Mesothelial cell of epicardium (in vitro differentiated cells): Measurements from ENCODE around the gene WDR64. TPM values are rescaled to one million over a fixed set of nuclear protein-coding genes. Genes with fewer than 3 reads are reported as not detected.

Experiments used
- DNase-seq, 2 experiments: peaks; one replicate each; pipeline ENCODE4 v3.0.0; 2021; ENCODE audit warnings: low spot score in 2 of 2; ENCODE audit not compliant: unreplicated experiment in 2 of 2
- H3K27ac Mint-ChIP-seq: 2 replicates; pipeline ENCODE4 v1.8.0; 2021; ENCODE audit warnings: mixed read lengths
- H3K27me3 Mint-ChIP-seq: 2 replicates; pipeline ENCODE4 v1.8.0; 2021; ENCODE audit warnings: low read depth, mixed read lengths
- H3K36me3 Mint-ChIP-seq: 2 replicates; pipeline ENCODE4 v1.8.0; 2021; ENCODE audit warnings: mixed read lengths
- H3K4me1 Mint-ChIP-seq: 2 replicates; pipeline ENCODE4 v1.8.0; 2021; ENCODE audit warnings: mixed read lengths
- H3K4me3 Mint-ChIP-seq: 2 replicates; pipeline ENCODE4 v1.8.0; 2021; ENCODE audit warnings: mild to moderate bottlenecking, moderate library complexity, mixed read lengths
- H3K9me3 Mint-ChIP-seq: 2 replicates; pipeline ENCODE4 v1.8.0; 2021; ENCODE audit warnings: mixed read lengths
- CTCF ChIP-seq: fragments of 200-600 bp; sonication (generic); IDR thresholded peaks from one replicate; pipeline ENCODE4 v1.5.0; 2021; ENCODE audit warnings: antibody characterized with exemption; ENCODE audit not compliant: unreplicated experiment
- total RNA-seq: library from RNA; stranded (reverse); gene quantifications from 3 replicates; pipeline ENCODE4 v1.2.1, GENCODE V29; 2021

Gene WDR64
- total RNA-seq, 1 donor from 2014 or later = not detected

- no peaks in the 10 kb centered on the region for H3K36me3 Mint-ChIP-seq
- no peak overlapping the region for H3K4me3 Mint-ChIP-seq
- no peak for DNase-seq
- TF ChIP-seq CTCF = no peak
- H3K9me3 Mint-ChIP-seq = no peaks in the 10 kb centered on the region
- no peak overlapping the region for H3K27ac Mint-ChIP-seq
- peaks cover 5% of the 10 kb centered on the region for H3K27me3 Mint-ChIP-seq
- H3K4me1 Mint-ChIP-seq = peaks cover 5% of the 10 kb centered on the region
Measured at GRCh38 chr1:241842565-241842964, 190.5 kb downstream of the WDR64 start.

GRCh38 chr1:241844593-241844992 lies 192.5 kb downstream of the WDR64 start:
- H3K27ac Mint-ChIP-seq = no peak overlapping the region
- H3K4me3 Mint-ChIP-seq = no peak overlapping the region
- TF ChIP-seq CTCF = no peak
- H3K36me3 Mint-ChIP-seq = no peaks in the 10 kb centered on the region
- H3K27me3 Mint-ChIP-seq = peaks cover 5% of the 10 kb centered on the region
- peaks cover 23% of the 10 kb centered on the region for H3K4me1 Mint-ChIP-seq
- H3K9me3 Mint-ChIP-seq = no peaks in the 10 kb centered on the region
- no peak for DNase-seq

- peaks cover 5% of the 10 kb centered on the region for H3K27me3 Mint-ChIP-seq
- no peak for DNase-seq
- H3K9me3 Mint-ChIP-seq = no peaks in the 10 kb centered on the region
- no peak overlapping the region for H3K27ac Mint-ChIP-seq
- no peak for TF ChIP-seq CTCF
- peaks cover 25% of the 10 kb centered on the region for H3K4me1 Mint-ChIP-seq
- H3K36me3 Mint-ChIP-seq = no peaks in the 10 kb centered on the region
- no peak overlapping the region for H3K4me3 Mint-ChIP-seq
Measured at GRCh38 chr1:241846375-241846774, 194.3 kb downstream of the WDR64 start.

GRCh38 chr1:241846862-241847539 lies 194.9 kb downstream of the WDR64 start:
- H3K9me3 Mint-ChIP-seq = no peaks in the 10 kb centered on the region
- TF ChIP-seq CTCF = no peak
- H3K36me3 Mint-ChIP-seq = no peaks in the 10 kb centered on the region
- no peak for DNase-seq
- H3K27me3 Mint-ChIP-seq = peaks cover 5% of the 10 kb centered on the region
- H3K4me1 Mint-ChIP-seq = peaks cover 25% of the 10 kb centered on the region
- peak overlapping the region; percentile 98 for H3K27ac Mint-ChIP-seq
- H3K4me3 Mint-ChIP-seq = peak overlapping the region; percentile 99

- peaks cover 25% of the 10 kb centered on the region for H3K4me1 Mint-ChIP-seq
- peak overlapping the region; percentile 99 for H3K4me3 Mint-ChIP-seq
- H3K9me3 Mint-ChIP-seq = no peaks in the 10 kb centered on the region
- DNase-seq = no peak
- H3K36me3 Mint-ChIP-seq = no peaks in the 10 kb centered on the region
- no peak for TF ChIP-seq CTCF
- H3K27ac Mint-ChIP-seq = peak overlapping the region; percentile 98
- peaks cover 5% of the 10 kb centered on the region for H3K27me3 Mint-ChIP-seq
Measured at GRCh38 chr1:241847540-241847795, 195.4 kb downstream of the WDR64 start.
